ENCODE results near the gene NPEPL1.
"Not testable (repeated sequence)": the region's sequence is repeated elsewhere in the genome, so short reads cannot be mapped to it uniquely, and the experiment has no call there.

Gene NPEPL1

GRCh38 chr20:58720890-58721289 is 28.3 kb downstream of the NPEPL1 start:
- H3K4me3 ChIP-seq (ENCODE audit: low read length): no peak overlapping the region
- TF ChIP-seq CTCF (conservative IDR thresholded peaks at IDR 0.05; ENCODE audit: low read length): no peak
- DNase-seq (ENCODE audit: low read depth): no peak

GRCh38 chr20:58721951-58722778 is 29.6 kb downstream of the NPEPL1 start:
- no peak overlapping the region for H3K4me3 ChIP-seq (ENCODE audit: low read length)
- no peak for DNase-seq (ENCODE audit: low read depth)
- no peak for TF ChIP-seq CTCF (conservative IDR thresholded peaks at IDR 0.05; ENCODE audit: low read length)

GRCh38 chr20:58722877-58723627 is 30.5 kb downstream of the NPEPL1 start:
- no peak overlapping the region for H3K4me3 ChIP-seq (ENCODE audit: low read length)
- TF ChIP-seq CTCF (conservative IDR thresholded peaks at IDR 0.05; ENCODE audit: low read length): no peak
- DNase-seq (ENCODE audit: low read depth): no peak

GRCh38 chr20:58723628-58723984 is 31.0 kb downstream of the NPEPL1 start:
- DNase-seq (ENCODE audit: low read depth): no peak
- no peak overlapping the region for H3K4me3 ChIP-seq (ENCODE audit: low read length)
- TF ChIP-seq CTCF (conservative IDR thresholded peaks at IDR 0.05; ENCODE audit: low read length): no peak

- DNase-seq (ENCODE audit: low read depth): not testable (repeated sequence)
Measured at GRCh38 chr20:58726156-58726555, 33.6 kb downstream of the NPEPL1 start.

GRCh38 chr20:58731192-58731591 is 38.6 kb downstream of the NPEPL1 start:
- H3K4me3 ChIP-seq (ENCODE audit: low read length): no peak overlapping the region
- DNase-seq (ENCODE audit: low read depth): no peak
- TF ChIP-seq CTCF (conservative IDR thresholded peaks at IDR 0.05; ENCODE audit: low read length): no peak

More at GRCh38 chr20:58726156-58726555, 33.6 kb downstream of the NPEPL1 start:
- H3K4me3 ChIP-seq (ENCODE audit: low read length): not testable (repeated sequence)

GRCh38 chr20:58737198-58737597 is 44.6 kb downstream of the NPEPL1 start:
- H3K4me3 ChIP-seq (ENCODE audit: low read length): no peak overlapping the region
- DNase-seq (ENCODE audit: low read depth): no peak
- TF ChIP-seq CTCF (conservative IDR thresholded peaks at IDR 0.05; ENCODE audit: low read length): no peak

All from AG10803 (cell line).